C1 segment of cervical spinal cord (tissue), 14 donors: ENCODE measurements around the gene ZBTB18.
A peak's percentile ranks its signal among the peaks of the same experiment; 100 is the strongest.

Source experiments
- DNase-seq, 14 donors: peaks; one replicate each; lab custom pipeline; 2025; lab: John Stamatoyannopoulos, UW

ZBTB18 gene

GRCh38 chr1:244060686-244061085, 9.6 kb downstream of the ZBTB18 start:
- no peak for DNase-seq

DNA sequence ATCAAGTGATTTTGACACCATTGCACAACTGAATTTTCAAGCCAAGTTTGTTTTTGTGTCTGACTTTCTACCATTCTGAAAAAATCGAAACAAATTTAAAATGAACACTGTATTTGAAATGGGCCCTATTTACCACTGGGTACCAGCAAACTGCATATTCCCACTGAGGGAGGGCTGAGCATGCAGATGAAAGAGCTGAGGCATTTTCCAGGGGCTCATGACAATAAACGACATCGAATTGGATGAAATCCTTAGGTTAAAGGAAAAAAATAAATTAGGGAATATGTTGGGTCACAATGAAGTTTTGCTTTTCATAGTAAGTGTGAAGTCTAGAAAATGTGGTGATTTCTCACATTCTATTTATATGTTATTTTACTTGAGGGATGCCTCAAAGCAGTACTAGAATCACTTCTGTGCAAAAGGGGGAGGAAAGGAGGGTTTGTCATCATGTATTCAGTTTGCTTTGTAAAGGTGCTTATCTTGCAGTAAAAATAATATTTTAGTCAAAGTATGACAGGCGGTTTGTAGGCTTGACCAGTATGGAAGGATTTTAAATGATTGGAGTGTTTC, 11.2 kb downstream of the ZBTB18 start:
- DNase-seq = peak in 1 of 14 donors; percentile 51

DNA sequence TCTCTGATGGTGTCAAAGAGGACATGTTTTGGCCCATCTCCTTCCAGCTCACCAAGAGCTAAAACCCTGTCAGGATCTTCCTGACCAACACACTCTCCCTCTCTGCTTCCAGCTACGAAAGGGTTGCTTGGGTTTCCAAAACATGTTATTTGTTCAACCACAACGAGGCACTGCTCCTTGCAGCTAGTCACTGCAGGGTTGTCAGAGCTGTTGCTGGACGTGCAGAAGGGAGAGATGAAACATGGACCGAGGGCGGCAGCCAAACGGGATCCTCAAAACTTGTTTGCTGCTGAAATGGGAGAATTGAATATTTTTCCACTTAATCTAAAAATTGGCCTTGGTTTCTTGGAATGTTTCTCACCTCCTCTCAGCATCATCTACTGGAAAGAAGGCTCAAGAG, 12.4 kb downstream of the ZBTB18 start:
- DNase-seq = peak in 2 of 14 donors; percentile 34 to 95

DNA sequence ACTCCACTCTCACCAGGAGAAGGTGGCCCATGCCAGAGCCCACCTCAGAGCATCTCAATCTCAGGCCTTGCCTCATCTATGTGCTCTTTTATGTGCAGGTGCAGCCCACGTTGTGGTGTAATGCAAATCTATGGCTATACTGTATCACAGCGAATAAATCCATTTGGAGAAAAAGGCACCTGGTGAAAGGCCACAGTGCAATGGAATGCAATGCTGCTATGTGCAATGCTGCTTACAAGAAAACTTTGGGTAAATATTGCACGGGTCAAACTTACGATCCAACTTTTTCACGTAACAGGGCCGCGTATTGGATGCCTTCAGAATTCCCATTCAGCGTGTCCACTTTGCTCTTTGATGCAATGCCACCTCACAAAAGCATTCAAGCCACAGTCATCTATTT, 13.5 kb downstream of the ZBTB18 start:
- peak in 1 of 14 donors; percentile 51 for DNase-seq

- peak in 1 of 14 donors; percentile 83 for DNase-seq
Observed at GRCh38 chr1:244065063-244065793, 14.1 kb downstream of the ZBTB18 start.

DNA sequence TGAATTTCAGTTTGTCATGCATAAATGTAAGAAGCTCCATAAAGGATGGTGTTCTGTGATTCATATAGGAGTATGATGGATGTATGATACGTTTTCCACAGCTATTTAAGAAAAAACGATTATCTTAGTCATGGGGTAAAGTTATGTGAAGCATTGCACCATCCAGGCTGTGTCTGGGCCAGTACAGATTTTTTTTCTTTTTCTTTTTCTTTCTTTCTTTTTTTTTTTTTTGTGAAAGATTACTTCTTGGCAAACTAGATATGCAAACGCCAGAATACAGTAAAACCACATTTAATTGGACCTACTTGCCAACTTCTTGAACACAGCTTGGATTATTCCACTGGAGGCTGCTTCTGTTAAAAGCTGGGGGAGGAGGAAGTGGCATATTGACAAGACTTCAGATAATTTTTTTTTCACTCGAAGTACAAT, 14.9 kb downstream of the ZBTB18 start:
- no peak for DNase-seq

GRCh38 chr1:244066954-244067716, 16.1 kb downstream of the ZBTB18 start:
- DNase-seq = no peak

DNA sequence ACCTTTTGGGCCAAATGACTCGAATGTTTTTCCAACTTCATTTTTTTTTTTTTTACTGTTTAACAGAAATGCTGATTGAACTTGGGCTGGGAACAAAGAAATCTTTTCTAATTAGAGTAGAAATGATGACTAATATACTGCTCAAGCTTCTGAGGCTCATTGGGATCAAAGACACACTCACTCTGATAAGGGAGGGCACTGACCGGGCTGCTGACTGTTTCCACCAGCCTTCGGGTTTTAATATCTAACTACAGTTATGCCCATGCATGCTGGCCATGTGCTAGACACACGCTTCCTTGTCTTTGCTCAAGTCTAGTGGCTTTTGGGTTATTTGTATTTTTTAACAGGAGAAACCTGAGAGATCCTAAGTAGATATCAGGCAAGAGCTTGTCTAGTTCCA, 16.8 kb downstream of the ZBTB18 start:
- no peak for DNase-seq

GRCh38 chr1:244068567-244068966, 17.5 kb downstream of the ZBTB18 start:
- DNase-seq = no peak

GRCh38 chr1:244069326-244069898, 18.3 kb downstream of the ZBTB18 start:
- DNase-seq = no peak

- DNase-seq = no peak
Observed at GRCh38 chr1:244074559-244075171, 23.6 kb downstream of the ZBTB18 start.

GRCh38 chr1:244075247-244075722, 24.2 kb downstream of the ZBTB18 start:
- no peak for DNase-seq

DNA sequence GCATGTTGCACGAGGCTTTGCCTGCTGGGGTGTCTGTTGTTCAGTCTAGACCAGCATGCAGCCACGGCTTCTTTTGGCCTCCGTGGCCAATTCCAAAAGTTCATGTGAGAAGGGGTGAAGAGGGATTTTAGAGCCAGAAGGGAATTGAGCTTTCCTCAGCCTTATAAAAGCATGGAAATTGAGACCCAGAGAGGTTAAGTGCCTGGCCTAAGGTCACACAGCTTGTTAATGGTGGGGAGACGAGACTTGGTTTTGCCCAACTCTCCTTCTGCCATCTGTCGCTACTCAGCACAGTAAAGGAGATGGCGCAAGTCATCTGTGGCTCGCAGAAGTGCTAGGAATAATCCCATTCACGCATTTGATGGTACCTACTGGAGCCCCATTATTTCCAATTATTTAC, 25.7 kb downstream of the ZBTB18 start:
- no peak for DNase-seq

DNA sequence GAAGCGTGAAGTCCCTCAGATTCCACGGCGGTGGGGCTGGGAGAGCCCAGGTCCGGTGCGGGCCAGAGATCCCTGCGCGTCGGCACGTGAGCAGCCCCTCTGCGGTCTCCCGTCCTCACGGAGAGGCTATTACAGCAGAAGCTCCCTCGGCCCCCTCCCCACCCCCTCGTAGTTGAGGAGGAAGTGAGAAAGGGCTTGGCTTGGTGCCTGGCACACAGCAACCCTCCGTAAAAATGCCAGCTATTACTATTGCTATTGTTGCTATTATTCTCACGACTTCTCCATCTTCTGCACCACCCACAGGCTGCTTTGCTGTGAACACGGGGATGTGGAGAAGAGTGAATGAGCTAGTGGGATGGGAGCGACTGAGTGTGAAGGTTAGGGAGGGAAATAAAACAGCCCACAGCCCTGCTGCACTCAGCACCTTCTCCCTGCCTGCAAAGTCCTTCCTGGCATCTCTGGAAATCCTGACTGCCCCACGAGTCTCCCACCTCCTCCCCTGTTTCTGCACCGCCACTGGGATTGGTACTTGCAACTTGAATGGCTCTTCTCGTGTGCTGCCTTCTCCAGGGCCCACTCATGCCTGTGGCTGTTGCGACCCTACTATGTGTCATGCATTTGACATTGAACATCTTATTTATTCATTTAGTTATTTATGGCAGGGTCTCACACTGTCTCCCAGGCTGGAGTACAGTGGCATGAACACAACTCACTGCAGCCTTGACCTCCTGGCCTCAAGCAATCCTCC, 26.6 kb downstream of the ZBTB18 start:
- DNase-seq = peak in 6 of 14 donors; percentile 5 to 38 (median 18)

GRCh38 chr1:244080343-244080929, 29.4 kb downstream of the ZBTB18 start:
- peak in 1 of 14 donors; percentile 45 for DNase-seq

- no peak for DNase-seq
Observed at GRCh38 chr1:244082969-244083368, 31.9 kb downstream of the ZBTB18 start.

- DNase-seq = no peak
Observed at GRCh38 chr1:244083383-244083943, 32.4 kb downstream of the ZBTB18 start.

- DNase-seq = no peak
Observed at GRCh38 chr1:244084763-244085162, 33.7 kb downstream of the ZBTB18 start.

- DNase-seq = no peak
Observed at GRCh38 chr1:244085891-244086290, 34.8 kb downstream of the ZBTB18 start.

DNA sequence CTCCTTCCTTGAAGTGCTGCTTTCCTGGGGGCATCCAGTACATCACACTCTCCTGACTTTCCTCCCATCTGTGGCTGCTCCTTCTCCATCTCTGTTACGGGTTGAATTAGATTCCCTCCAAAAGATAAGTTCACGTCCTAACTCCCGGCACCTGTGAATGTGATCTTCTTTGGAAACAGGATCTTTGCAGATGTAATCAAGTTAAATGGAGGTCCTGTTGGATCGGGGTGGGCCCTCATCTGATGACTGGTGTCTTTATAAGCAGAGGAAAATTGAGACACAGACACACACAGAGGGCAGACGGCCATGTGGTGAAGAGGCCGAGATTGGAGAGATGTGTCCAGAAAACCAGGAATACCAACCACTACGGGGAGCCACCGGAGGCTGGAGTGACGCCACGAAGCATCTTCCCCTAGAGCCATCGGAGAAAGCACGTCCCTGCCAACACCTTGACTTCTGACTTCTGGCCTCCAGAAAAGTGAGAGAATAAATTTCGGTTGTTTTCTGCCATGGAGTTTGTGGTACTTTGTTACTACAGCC, 36.0 kb downstream of the ZBTB18 start:
- peak in 1 of 14 donors; percentile 85 for DNase-seq
